Vagina (tissue), 2 donors: Measurements from ENCODE around the gene RYR3. TPM values are rescaled to one million over a fixed set of nuclear protein-coding genes. Genes with fewer than 3 reads are reported as not detected.

Experiments
- DNase-seq, 2 donors: peaks; one replicate each; pipeline ENCODE4 v3.0.0-alpha.2; 2017; ENCODE audit errors: extremely low spot score in 2 of 2
- H3K27ac ChIP-seq: fragments of 200-600 bp; sonication (generic); one replicate; pipeline ENCODE4 v1.5.1; 2019
- H3K27me3 ChIP-seq: fragments of 200-600 bp; sonication (generic); one replicate; pipeline ENCODE4 v1.5.1; 2019
- H3K36me3 ChIP-seq, 2 donors: fragments of 200-600 bp; sonication (generic); one replicate each; pipeline ENCODE4 v1.5.1; 2017 to 2019
- H3K4me1 ChIP-seq: fragments of 200-600 bp; sonication (generic); one replicate; pipeline ENCODE4 v1.5.1; 2019
- H3K4me3 ChIP-seq, 2 donors: fragments of 200-600 bp; sonication (generic); 1 replicate in 1 of 2; 2 replicates in 1 of 2; pipeline ENCODE4 v1.5.1; 2016 to 2019
- H3K9me3 ChIP-seq: fragments of 200-600 bp; sonication (generic); one replicate; pipeline ENCODE4 v1.5.1; 2019
- CTCF ChIP-seq, 3 experiments: fragments of 450-650 bp in 2 of 3; fragments of 200-600 bp in 1 of 3; sonication (generic) in 1 of 3; IDR thresholded peaks; one replicate each; pipeline ENCODE4 v1.5.1; 2017 to 2019; ENCODE audit warnings: antibody characterized with exemption in 3 of 3, mild to moderate bottlenecking in 2 of 3, moderate library complexity in 2 of 3
- POLR2A ChIP-seq, 2 donors: fragments of 450-650 bp; IDR thresholded peaks; one replicate each; pipeline ENCODE4 v1.6.1; 2017; ENCODE audit warnings: antibody characterized with exemption in 2 of 2, mild to moderate bottlenecking in 2 of 2, moderate library complexity in 2 of 2
- POLR2AphosphoS5 ChIP-seq, 2 donors: sonication (generic); formaldehyde crosslinking; IDR thresholded peaks; one replicate each; pipeline ENCODE4 v1.9.0; 2017; ENCODE audit warnings: antibody characterized with exemption in 2 of 2, mild to moderate bottlenecking in 2 of 2, low read depth in 1 of 2; ENCODE audit not compliant: insufficient read depth in 1 of 2
- intact Hi-C: fragments of 100-400 bp; cut with DNase I; formaldehyde crosslinking; loops from one replicate; pipeline ENCODE4 v1.15.1; 2023
- total RNA-seq: library from RNA; depleted of rRNA; stranded (reverse); fragments of >200 nt; gene quantifications from one replicate; pipeline ENCODE4 v1.2.3, GENCODE V29; 2016

Gene RYR3
- total RNA-seq, 1 donor from 2014 or later: 16.5 TPM

- TF ChIP-seq POLR2A (IDR thresholded peaks at IDR 0.05) (no peak), CTCF (IDR thresholded peaks at IDR 0.05) (no peak), POLR2AphosphoS5 (IDR thresholded peaks at IDR 0.05; ENCODE audit: insufficient read depth in 1 of 2, low read depth in 1 of 2) (no peak)
- DNase-seq: no peak
- no peak overlapping the region for H3K27ac ChIP-seq
- H3K4me3 ChIP-seq: no peak overlapping the region
- no peaks in the 10 kb centered on the region for H3K9me3 ChIP-seq
- H3K27me3 ChIP-seq: no peaks in the 10 kb centered on the region
- H3K36me3 ChIP-seq: no peaks in the 10 kb centered on the region
- H3K4me1 ChIP-seq: no peaks in the 10 kb centered on the region
- intact Hi-C loops: no loop called here
These were observed 123.1 kb downstream of the RYR3 start for GRCh38 chr15:33433821-33434220.

GRCh38 chr15:33438396-33438795 is 127.6 kb downstream of the RYR3 start:
- Histone ChIP-seq H3K9me3 (no peaks in the 10 kb centered on the region), H3K4me1 (no peaks in the 10 kb centered on the region), H3K27me3 (no peaks in the 10 kb centered on the region), H3K36me3 (no peaks in the 10 kb centered on the region), H3K4me3 (no peak overlapping the region), H3K27ac (no peak overlapping the region)
- intact Hi-C loops: no loop called here
- no peak for TF ChIP-seq POLR2A (IDR thresholded peaks at IDR 0.05)
- TF ChIP-seq CTCF (IDR thresholded peaks at IDR 0.05): no peak
- no peak for TF ChIP-seq POLR2AphosphoS5 (IDR thresholded peaks at IDR 0.05; ENCODE audit: insufficient read depth in 1 of 2, low read depth in 1 of 2)
- no peak for DNase-seq

- Histone ChIP-seq H3K9me3 (no peaks in the 10 kb centered on the region), H3K4me1 (no peaks in the 10 kb centered on the region), H3K4me3 (no peak overlapping the region), H3K36me3 (no peaks in the 10 kb centered on the region), H3K27ac (no peak overlapping the region), H3K27me3 (no peaks in the 10 kb centered on the region)
- DNase-seq: no peak
- TF ChIP-seq CTCF (IDR thresholded peaks at IDR 0.05): no peak
- no peak for TF ChIP-seq POLR2AphosphoS5 (IDR thresholded peaks at IDR 0.05; ENCODE audit: insufficient read depth in 1 of 2, low read depth in 1 of 2)
- TF ChIP-seq POLR2A (IDR thresholded peaks at IDR 0.05): no peak
- intact Hi-C loops: no loop called here
These were observed 130.1 kb downstream of the RYR3 start for GRCh38 chr15:33440900-33441299.

GRCh38 chr15:33442449-33442848 is 131.7 kb downstream of the RYR3 start:
- DNase-seq: no peak
- intact Hi-C loops: no loop called here

GRCh38 chr15:33443708-33444107 is 132.9 kb downstream of the RYR3 start:
- Histone ChIP-seq H3K27ac (no peak overlapping the region), H3K4me1 (no peaks in the 10 kb centered on the region), H3K27me3 (no peaks in the 10 kb centered on the region), H3K4me3 (no peak overlapping the region), H3K9me3 (no peaks in the 10 kb centered on the region), H3K36me3 (no peaks in the 10 kb centered on the region)
- DNase-seq: no peak
- intact Hi-C loops: no loop called here
- TF ChIP-seq POLR2A (IDR thresholded peaks at IDR 0.05) (no peak), POLR2AphosphoS5 (IDR thresholded peaks at IDR 0.05; ENCODE audit: insufficient read depth in 1 of 2, low read depth in 1 of 2) (no peak), CTCF (IDR thresholded peaks at IDR 0.05) (no peak)

More at GRCh38 chr15:33442449-33442848, 131.7 kb downstream of the RYR3 start:
- no peak overlapping the region for H3K27ac ChIP-seq
- H3K4me1 ChIP-seq: no peaks in the 10 kb centered on the region
- no peaks in the 10 kb centered on the region for H3K36me3 ChIP-seq
- no peak for TF ChIP-seq POLR2A (IDR thresholded peaks at IDR 0.05)
- no peak for TF ChIP-seq POLR2AphosphoS5 (IDR thresholded peaks at IDR 0.05; ENCODE audit: insufficient read depth in 1 of 2, low read depth in 1 of 2)
- H3K4me3 ChIP-seq: no peak overlapping the region
- H3K9me3 ChIP-seq: no peaks in the 10 kb centered on the region
- H3K27me3 ChIP-seq: no peaks in the 10 kb centered on the region
